Cerebellar nuclear complex (tissue), 1 donor: ENCODE results near the gene CKM.
"Not testable (repeated sequence)": the region's sequence is repeated elsewhere in the genome, so short reads cannot be mapped to it uniquely, and the experiment has no call there.

Experiments used
- DNase-seq, 2 experiments: peaks; one replicate each; lab custom pipeline; 2025; lab: John Stamatoyannopoulos, UW

The CKM gene

DNA sequence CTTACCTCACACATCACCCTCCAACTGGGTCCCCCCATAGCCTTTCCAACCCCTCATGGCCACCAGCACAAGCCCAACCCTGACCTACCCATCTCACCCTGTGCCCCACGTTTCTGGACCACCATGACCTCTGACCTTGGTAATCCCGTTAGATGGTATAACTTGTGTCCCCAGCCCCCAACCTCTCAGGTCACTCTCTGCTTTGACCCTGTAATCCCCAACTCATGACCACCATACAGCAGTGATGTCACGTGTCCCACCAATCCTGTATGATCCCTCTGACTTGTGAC lies 26.4 kb upstream of the CKM start:
- DNase-seq = no peak

DNA sequence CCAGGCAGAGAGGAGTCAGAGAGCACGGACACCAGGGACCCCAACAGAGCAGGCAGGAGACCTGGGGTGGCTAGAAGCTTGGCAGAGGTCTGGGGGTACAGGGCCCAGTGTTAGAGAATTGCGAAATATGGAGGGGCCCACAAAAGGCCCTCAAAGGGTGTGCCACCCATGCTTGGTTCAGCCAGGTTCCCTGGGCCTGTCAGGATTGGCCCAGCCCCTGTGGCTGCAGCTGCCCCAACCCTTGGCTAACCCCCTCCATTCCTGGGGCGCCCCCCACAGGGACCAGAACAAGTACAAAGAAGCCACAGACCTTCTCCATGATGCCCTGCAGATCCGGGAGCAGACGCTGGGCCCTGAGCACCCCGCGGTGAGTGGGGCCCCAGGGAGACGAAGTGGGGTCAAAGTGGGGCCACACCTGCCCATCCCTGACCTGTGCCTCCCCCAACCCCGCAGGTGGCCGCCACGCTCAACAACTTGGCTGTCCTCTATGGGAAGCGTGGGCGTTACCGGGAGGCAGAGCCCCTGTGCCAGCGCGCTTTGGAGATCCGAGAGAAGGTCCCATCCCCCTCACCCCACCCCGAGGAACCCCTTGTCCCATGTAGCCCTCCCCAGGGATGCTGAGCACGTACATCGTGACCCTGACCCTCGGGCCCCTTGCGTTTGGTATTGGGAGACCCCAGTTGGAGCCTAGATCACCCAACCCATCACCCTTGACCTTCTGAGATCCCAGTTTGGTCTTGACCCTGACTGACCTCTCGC lies 25.9 kb upstream of the CKM start:
- no peak for DNase-seq

DNA sequence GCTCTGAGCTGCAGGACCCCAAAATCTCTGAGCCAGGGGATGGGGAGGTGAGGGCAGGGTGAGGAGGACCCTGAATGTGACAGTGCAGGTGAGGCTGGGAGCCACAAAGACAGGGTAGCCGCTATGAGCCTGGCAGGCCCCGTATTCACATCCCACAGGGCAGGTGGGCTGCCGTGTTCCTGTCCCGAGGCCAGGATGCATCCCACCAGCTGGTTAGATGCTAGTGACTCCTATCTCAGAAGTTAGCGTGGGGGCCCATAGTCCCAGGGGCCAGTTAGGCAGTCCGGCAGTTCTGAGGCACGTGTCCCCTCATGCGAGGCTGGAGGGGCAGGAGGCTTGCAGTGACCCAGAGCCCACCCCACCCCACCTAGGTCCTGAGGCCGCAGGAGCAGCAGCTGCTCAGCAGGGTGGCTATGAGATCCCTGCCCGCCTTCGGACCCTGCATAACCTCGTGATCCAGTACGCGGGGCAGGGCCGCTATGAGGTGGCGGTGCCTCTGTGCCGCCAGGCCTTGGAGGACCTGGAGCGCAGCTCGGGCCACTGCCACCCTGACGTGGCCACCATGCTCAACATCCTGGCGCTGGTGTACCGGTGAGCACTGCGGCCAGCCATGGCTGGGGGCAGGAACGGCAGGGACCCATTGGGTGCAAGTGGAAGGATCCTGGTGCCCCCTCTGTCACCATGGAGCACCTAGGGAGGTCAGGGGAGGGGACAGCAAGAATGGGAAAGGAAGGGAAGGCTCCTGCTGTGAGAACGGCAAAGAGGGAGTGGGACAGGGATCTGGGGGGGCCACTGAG lies 25.1 kb upstream of the CKM start:
- DNase-seq = no peak

DNA sequence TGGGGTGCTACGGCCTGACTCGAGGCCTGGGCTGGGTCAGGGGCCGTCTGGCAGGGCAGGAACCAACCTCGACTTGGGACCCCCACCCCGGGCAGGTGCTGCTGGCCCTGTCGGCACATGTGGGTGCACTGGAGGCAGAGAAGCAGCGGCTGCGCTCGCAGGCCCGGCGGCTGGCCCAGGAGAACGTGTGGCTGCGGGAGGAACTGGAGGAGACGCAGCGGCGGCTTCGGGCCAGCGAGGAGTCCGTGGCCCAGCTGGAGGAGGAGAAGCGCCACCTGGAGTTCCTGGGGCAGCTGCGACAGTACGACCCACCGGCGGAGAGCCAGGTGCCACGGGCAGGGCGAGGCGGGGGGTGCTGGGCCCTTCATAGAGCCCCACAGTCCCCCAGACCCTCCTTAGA lies 23.8 kb upstream of the CKM start:
- DNase-seq = no peak

DNA sequence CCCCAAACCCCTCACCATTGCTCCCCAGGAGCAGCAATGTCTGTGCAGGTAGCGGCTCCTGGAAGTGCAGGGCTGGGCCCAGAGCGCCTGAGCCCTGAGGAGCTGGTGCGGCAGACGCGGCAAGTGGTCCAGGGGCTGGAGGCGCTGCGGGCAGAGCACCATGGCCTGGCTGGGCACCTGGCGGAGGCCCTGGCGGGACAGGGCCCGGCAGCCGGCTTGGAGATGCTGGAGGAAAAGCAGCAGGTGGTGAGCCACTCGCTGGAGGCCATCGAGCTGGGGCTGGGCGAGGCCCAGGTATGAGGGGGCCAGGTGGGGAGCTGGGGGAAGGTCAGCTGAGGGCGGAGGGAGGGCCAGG lies 22.8 kb upstream of the CKM start:
- DNase-seq = no peak

DNA sequence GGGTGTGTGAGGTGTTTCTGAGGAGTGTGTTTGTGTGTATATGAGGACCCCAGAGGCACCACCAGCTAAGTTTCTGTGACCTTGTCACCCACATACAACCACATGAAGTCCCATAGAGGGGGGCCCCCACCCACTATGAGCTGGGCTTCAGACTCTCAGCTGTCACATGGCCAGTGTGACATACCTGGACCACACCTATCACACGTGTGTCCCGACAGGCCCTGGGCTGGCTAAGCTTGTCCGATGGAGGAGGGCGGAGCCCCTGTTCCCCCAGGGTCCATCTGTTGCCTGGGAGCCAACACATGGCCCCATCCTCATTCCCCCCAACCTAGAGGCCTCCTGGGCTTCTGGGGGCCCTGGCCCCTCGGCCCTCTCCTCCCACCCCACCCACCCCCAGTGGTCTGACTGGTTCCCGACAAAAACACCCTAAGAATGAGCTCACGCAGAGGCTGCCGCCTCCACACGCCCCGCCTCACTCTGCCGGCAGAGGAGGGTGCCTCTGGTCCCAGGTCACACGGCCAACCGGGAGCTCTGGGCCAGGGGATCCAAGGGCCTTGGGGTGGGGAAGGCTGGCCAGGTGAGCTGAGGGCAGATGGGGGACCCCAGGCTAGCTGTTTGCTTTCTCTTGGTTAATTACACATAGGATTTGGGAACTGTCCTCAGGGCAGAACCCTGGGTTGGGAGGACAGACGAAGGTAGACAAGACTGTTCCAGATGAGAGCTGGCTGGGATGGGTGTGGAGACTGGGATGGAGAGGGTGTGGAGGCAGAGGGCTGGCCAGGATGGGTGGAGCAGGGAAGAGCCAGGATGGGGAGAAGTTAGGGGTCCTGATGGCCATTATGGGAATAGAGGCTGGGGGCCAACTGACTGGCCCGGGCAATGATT lies 22.2 kb upstream of the CKM start:
- DNase-seq = no peak

DNA sequence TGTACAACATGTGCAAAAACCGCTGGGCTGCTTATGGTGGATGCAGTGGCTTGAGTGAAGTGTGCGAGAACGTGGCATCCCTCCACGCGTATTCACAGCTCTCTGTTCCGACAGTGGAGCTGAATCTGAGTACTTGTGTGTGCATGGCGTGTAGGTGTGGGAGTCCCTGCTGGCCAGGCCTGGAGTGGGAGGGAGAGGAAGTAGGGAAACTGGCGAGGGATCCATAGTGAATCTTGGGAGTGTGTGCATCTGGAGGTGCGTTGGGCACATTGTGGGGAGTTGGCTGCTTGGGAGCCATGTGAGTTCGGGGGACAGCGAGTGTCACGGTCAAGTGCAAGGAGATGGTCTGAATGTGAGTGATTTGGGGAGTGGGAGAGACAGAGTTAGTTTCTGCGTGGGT lies 20.2 kb upstream of the CKM start:
- DNase-seq = no peak

DNA sequence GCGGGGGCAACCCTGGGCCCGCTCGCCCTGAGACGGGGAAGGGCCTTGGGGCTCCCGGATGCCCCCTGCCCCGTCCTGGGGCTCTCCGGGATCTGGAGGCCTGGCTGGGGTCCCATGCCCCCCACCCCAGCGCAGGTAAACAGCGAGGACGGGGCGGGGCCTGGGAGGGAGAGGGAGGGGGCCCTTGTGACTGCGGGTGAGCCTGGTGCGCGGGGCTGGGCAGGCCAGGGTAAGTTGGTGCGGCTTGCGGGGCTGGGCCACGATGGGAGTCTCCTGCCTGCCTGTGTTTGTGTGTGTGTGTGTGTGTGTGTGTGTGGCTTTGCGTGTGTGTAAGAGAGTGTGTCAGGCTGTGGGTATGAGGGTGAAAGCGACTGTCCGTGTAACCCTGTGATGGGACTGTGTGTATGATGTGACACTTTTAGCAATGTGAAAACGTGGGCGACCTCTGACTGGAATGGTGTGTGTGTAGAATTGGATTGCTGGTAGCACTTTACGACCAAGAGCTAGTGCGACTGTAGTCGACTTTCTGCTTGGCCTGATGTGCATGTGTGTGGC lies 18.3 kb upstream of the CKM start:
- DNase-seq = no peak

DNA sequence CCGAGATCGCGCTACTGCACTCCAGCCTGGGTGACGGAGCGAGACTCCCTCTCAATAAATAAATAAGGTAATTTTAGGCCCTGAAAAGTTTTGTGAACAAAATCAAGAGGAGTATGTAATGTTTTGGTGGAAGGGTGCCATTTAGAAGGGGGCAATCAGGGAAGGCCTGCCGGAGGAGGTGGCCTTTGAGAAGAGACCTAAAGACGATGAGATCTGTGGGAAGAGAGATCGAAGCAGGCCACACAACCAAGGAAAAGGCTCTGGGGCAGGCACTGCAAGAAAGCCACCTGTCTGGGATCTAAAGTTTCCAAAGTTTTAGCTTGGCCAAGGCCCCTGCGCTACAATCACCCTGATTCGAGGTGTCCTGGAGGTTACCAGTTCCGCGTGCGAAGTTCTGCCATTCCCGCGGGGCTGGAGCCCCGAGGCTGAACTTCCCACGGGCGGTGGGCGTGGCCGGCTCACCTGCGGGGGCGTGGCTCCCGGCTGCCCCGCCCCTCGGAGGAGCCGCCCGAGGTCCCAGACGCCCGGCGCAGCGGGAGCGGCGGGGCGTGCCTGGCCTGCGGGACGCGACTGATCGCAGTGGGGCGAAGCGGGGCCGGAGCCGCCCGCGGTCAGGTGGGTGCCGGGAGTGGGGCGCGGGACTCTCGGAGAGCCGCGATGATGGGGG lies 17.7 kb upstream of the CKM start, which contains the start of gene KLC3:
KLC3 (plus strand) TSS at position 519 of the 667 bp plus-strand sequence. CDS start 4,792 bp downstream, outside the sequence.
- DNase-seq = no peak

DNA sequence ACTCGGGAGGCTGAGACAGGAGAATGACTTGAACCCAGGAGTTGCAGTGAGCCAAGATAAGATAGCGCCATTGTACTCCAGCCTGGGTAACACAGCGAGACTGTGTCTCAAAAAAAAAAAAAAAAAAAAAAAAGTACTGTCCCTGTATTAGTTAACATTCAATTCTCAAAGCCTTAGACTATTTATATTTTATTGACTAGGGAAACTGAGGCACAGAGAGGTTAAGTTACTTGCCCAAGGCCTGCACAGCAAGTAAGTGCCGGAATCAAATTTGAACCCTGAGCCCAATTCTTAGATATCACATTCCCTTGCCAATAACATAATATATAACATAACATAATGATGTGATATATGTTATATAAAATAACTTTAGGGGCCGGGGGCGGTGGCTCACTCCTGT lies 17.0 kb upstream of the CKM start:
- no peak for DNase-seq

DNA sequence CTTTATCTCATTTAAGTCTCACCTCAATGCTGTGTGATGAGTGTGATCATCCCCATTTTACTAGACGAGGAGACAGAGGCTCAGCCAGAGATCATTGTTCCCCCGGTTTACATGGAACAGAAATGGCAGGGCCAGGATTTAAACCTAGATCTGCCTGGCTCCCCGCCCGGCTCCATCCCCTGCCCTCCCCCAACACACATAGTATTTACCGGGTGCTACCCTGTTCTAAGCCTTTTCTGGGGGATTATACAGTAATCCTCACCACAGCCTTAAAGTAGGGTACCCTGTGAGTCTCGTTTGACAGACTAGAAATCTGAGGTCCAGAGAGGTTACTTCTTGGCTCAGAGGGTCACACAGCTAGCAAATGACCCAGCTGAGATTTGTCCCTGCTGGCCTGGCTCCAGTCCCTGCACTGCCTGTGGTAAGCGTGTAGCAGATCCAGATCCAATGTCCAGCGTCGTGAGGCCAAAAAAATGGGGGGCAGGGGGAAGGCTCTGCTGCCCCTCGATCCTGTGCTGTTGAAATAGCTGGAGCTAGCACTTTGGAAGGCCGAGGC lies 14.1 kb upstream of the CKM start:
- no peak for DNase-seq

DNA sequence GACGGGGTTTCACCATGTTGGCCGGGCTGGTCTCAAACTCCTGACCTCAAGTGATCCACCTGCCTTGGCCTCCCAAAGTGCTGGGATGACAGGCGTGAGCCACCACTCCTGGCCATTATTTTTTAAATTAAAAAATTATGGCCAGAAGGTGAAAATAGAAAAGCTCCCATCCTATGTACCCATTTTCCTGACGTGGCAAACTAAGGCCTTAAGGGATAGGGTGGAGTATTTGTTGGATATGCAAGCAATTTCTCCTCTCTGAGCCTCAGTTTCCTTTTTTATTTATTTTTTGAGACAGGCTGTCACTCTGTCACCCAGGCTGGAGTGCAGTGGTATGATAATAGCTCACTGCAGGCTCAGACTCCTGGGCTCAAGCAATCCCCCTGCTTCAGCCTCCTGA lies 12.2 kb upstream of the CKM start:
- not testable (repeated sequence) for DNase-seq

DNA sequence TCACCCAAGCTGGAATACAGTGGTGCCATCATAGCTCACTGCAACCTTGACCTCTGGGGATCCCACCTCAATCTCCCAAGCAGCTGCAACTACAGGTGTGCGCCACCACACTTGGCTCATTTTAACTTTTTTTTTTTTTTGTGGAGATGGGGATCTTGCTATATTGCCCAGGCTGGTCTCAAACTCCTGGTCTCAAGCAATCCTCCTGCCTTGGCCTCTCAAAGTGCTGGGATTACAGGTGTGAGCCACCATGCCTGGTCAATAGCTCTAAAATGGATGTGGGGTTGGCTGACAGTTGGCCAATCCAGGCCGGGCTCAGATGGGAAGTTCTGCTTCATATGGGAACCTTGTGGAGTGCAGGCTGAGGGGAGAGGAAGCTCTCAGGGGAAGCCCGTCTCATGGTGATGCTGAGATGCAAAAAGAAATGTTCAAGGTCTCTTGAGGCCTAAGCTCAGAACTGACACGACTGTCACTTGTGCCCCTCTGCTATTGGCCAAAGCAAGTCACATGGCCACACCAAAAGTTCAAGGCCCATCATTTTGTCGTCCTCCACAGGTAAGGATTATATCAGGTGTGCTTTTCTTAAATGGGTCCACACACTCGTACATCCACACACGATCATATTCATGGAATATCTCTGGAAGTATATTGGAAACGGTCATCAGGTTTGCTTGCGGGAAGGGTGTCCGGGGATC lies 11.1 kb upstream of the CKM start:
- DNase-seq = no peak

DNA sequence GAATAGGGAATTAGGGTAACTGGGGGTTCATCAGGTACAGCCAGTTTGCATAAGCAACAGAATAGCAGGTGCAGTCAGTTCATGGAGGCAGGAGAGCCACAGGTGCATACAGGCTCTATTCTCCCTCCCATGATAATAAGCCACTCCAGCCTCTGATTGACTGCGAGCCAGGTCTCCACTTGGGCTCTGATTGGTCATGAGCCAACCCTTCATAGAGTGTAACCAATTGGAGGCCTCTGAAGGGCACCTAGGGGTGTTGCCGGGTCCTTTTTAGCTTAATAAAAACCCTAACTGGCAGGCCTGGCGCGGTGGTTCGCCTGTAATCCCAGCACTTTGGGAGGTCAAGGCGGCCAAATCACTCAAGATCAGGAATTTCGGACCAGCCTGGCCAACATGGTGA lies 8.7 kb upstream of the CKM start:
- DNase-seq = no peak

DNA sequence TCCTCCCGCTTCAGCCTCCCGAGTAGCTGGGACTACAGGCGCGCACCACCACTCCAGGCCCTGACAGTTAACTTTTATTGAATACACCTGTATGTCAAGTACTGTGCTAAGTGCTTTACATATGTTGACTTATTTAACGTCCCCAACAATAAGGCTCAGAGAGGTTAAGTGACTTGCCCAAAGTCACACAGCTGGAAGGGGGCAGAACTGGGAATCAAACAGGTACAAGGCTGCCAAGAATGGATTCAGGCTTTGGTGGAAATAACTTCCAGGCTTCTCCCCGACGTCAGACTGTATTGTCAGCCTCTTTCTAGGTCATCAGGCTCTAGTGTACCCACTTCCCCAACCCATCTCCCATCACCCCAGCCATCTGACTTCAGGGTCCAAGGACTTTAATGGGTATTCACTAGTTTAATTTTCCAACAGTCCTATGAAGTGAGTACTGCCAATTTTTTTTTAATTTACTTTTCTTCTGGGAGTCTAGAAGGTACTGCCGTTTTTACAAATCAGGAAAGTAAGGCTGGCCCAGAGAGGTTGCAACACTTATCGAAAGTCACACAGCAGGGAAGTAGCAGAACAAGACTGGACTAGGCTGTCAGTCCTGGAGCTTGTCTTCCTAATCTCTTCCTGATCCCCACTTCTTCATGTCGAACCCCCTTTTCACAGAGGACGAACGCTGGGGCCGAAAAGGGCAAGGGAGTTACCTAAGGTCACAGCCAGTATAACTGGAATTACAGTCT lies 4.9 kb upstream of the CKM start:
- no peak for DNase-seq

DNA sequence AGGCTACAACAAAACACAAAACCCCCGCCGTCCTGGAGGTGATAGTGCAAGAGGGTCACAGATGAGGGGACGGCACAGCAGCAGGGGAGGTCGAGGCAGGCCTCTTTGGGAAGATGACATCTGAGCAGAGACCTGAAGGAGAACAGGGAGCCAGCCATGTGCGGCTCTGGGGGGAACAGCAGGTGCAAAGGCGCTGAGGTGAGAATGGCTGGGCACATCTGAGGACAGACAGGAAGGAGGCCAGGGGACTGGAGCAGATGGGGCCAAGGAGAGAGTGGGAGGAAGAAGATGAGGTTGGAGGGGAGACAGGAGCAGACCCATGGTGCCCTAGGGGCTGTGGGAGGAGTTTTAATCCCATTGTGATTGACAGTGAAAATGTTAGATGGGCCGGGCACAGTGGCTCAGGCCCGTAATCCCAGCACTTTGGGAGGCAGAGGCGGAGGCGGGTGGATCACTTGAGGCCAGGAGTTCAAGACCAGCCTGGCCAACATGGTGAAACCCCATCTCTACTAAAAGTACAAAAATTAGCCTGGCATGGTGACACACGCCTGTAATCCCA lies 1.8 kb upstream of the CKM start:
- no peak for DNase-seq

DNA sequence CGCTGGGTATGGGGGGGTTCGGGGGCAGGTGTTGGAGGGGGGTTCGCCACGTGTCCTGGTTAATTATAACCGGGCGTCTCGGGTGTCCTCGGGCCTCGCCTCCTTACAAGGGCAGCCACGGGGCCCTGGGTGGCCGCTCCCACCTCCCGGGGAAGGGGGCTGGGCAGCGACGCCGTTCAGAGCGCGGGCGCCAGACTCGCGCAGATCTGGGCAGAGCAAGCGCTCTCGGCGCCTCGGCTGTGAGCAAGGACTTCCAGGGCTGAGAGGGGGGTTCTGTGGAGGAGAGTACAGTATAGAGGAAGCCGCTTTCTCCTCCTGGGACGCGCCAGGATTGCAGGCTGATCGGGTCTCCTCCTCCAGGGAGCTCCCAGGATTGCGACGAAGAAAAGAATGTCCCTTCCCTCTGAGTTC lies 1.0 kb upstream of the CKM start:
- DNase-seq = no peak

DNA sequence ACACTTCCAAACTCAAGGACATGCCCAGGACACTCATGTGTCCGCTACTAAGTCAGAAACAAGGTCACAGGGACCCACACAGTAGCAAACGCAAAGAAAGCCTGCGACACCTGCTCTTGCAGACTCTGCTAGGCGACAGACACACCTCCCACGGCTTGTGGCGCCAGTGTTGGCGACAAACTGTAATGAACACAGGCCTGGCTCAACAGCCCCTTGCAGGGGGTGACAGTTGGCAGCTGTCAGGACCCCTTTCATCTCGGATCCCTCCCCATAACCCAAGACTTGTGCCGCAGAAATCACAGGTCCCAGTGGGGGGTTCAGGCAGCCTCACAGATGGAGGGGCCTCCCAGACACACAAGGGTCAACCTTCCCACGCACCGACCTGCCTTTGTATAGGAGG lies 364 bp downstream of the CKM start:
- DNase-seq = no peak

DNA sequence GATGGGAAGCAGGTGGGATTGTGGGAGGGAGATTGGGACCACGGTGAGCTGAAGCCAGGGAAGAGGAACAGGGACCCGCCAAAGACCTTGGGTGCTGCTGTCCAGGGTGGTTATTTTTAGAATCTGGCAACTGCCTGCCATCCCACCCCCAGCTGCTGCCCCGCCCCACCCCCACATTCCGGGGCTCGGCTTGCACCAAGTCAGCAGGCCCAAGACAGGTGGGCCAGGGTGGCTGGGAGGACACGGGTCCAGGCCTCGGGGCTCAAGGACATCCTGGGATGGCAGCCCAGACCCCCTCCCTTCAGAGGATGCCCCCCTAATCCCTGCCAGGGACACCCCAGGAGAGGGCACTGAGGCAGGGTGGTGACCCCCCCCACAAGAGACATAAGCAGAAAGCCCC lies 827 bp downstream of the CKM start:
- no peak for DNase-seq
